Mesodermal cell (in vitro differentiated cells): ENCODE data around the gene CHAF1A.

Experiments
- H3K27ac ChIP-seq: 2 replicates; pipeline ENCODE4 v1.7.0; 2013; ENCODE audit warnings: mild to moderate bottlenecking, low read depth, low read length, moderate library complexity; ENCODE audit not compliant: severe bottlenecking
- H3K36me3 ChIP-seq: 2 replicates; pipeline ENCODE4 v1.7.1; 2013; ENCODE audit warnings: mild to moderate bottlenecking, low read length, moderate library complexity; ENCODE audit not compliant: control insufficient read depth, insufficient read depth
- H3K4me1 ChIP-seq: one replicate; pipeline ENCODE4 v1.7.1; 2013; ENCODE audit warnings: mild to moderate bottlenecking, low read length; ENCODE audit not compliant: insufficient read depth, control insufficient read depth, poor library complexity, severe bottlenecking
- H3K4me3 ChIP-seq: 2 replicates; pipeline ENCODE4 v1.7.0; 2013; ENCODE audit warnings: low read length, control low read depth, mild to moderate bottlenecking; ENCODE audit not compliant: insufficient read depth, poor library complexity, severe bottlenecking; ENCODE audit errors: extremely low read depth
- H3K9me3 ChIP-seq: 2 replicates; pipeline ENCODE4 v1.7.1; 2013; ENCODE audit warnings: mild to moderate bottlenecking, low read length, moderate library complexity; ENCODE audit not compliant: control insufficient read depth
- WGBS, 2 experiments: methylation state at CpG; one replicate each; pipeline ENCODE4 v1.1.5; 2013; ENCODE audit warnings: missing lambda C conversion rate in 2 of 2; ENCODE audit not compliant: insufficient coverage in 2 of 2; 5-methylcytosine and 5-hydroxymethylcytosine counted together

The CHAF1A gene

GRCh38 chr19:4431296-4431695 lies 28.9 kb downstream of the CHAF1A start:
- H3K27ac ChIP-seq, result no peak overlapping the region
- no peaks in the 10 kb centered on the region for H3K4me1 ChIP-seq
- WGBS, 2 experiments, result 87 to 90% methylated on average over 7 to 8 of the region's 9 CpGs
- peaks cover 82% of the 10 kb centered on the region for H3K36me3 ChIP-seq
- H3K9me3 ChIP-seq, result no peaks in the 10 kb centered on the region
- H3K4me3 ChIP-seq, result no peak overlapping the region

- 96 to 97% methylated on average over 24 to 25 of the region's 26 CpGs for WGBS, 2 experiments
- H3K27ac ChIP-seq, result no peak overlapping the region
- no peaks in the 10 kb centered on the region for H3K4me1 ChIP-seq
- H3K9me3 ChIP-seq, result no peaks in the 10 kb centered on the region
- H3K4me3 ChIP-seq, result no peak overlapping the region
- peaks cover 83% of the 10 kb centered on the region for H3K36me3 ChIP-seq
These were observed 29.6 kb downstream of the CHAF1A start for GRCh38 chr19:4431808-4432674.

- Histone ChIP-seq H3K9me3 (no peaks in the 10 kb centered on the region), H3K36me3 (peaks cover 91% of the 10 kb centered on the region), H3K4me1 (no peaks in the 10 kb centered on the region), H3K4me3 (no peak overlapping the region), H3K27ac (no peak overlapping the region)
- WGBS, 2 experiments, result 99% methylated on average over 13 to 25 of the region's 28 CpGs
These were observed 30.6 kb downstream of the CHAF1A start for GRCh38 chr19:4432918-4433506.

- no peaks in the 10 kb centered on the region for H3K9me3 ChIP-seq
- no peak overlapping the region for H3K4me3 ChIP-seq
- 94 to 100% methylated on average over 6 to 8 of the region's 9 CpGs for WGBS, 2 experiments
- H3K4me1 ChIP-seq, result no peaks in the 10 kb centered on the region
- H3K27ac ChIP-seq, result no peak overlapping the region
- peaks cover 91% of the 10 kb centered on the region for H3K36me3 ChIP-seq
These were observed 32.0 kb downstream of the CHAF1A start for GRCh38 chr19:4434391-4434790.

- Histone ChIP-seq H3K27ac (no peak overlapping the region), H3K4me1 (no peaks in the 10 kb centered on the region), H3K36me3 (peaks cover 92% of the 10 kb centered on the region), H3K9me3 (no peaks in the 10 kb centered on the region), H3K4me3 (no peak overlapping the region)
- WGBS, 2 experiments, result 93 to 98% methylated on average over 7 of the region's 7 CpGs
These were observed 33.8 kb downstream of the CHAF1A start for GRCh38 chr19:4436231-4436630.

- Histone ChIP-seq H3K9me3 (no peaks in the 10 kb centered on the region), H3K4me1 (no peaks in the 10 kb centered on the region), H3K27ac (no peak overlapping the region), H3K4me3 (no peak overlapping the region), H3K36me3 (peaks cover 87% of the 10 kb centered on the region)
- WGBS, 2 experiments, result 90 to 93% methylated on average over 9 of the region's 10 CpGs
These were observed 34.7 kb downstream of the CHAF1A start for GRCh38 chr19:4437103-4437502.

- Histone ChIP-seq H3K9me3 (no peaks in the 10 kb centered on the region), H3K4me1 (no peaks in the 10 kb centered on the region), H3K27ac (no peak overlapping the region), H3K4me3 (no peak overlapping the region), H3K36me3 (peaks cover 84% of the 10 kb centered on the region)
- 96 to 98% methylated on average over 9 to 12 of the region's 12 CpGs for WGBS, 2 experiments
These were observed 36.8 kb downstream of the CHAF1A start for GRCh38 chr19:4439243-4439642.

GRCh38 chr19:4441994-4442818 lies 39.8 kb downstream of the CHAF1A start:
- no peak overlapping the region for H3K4me3 ChIP-seq
- no peak overlapping the region for H3K27ac ChIP-seq
- WGBS, 2 experiments, result 93 to 95% methylated on average over 17 to 21 of the region's 22 CpGs
- peaks cover 87% of the 10 kb centered on the region for H3K36me3 ChIP-seq
- H3K4me1 ChIP-seq, result no peaks in the 10 kb centered on the region
- no peaks in the 10 kb centered on the region for H3K9me3 ChIP-seq

GRCh38 chr19:4442819-4443146 lies 40.3 kb downstream of the CHAF1A start:
- 88 to 94% methylated on average over 6 to 7 of the region's 10 CpGs for WGBS, 2 experiments
- Histone ChIP-seq H3K27ac (no peak overlapping the region), H3K4me3 (no peak overlapping the region), H3K4me1 (no peaks in the 10 kb centered on the region), H3K36me3 (peaks cover 88% of the 10 kb centered on the region), H3K9me3 (no peaks in the 10 kb centered on the region)

- H3K4me3 ChIP-seq, result no peak overlapping the region
- H3K4me1 ChIP-seq, result no peaks in the 10 kb centered on the region
- H3K36me3 ChIP-seq, result peaks cover 88% of the 10 kb centered on the region
- no peak overlapping the region for H3K27ac ChIP-seq
- no peaks in the 10 kb centered on the region for H3K9me3 ChIP-seq
- 94 to 95% methylated on average over 11 to 14 of the region's 15 CpGs for WGBS, 2 experiments
These were observed 40.7 kb downstream of the CHAF1A start for GRCh38 chr19:4443188-4443587.
